Suppressor macrophage (primary cell): ENCODE data around the gene CIDEA.

Experiments
- DNase-seq, 4 experiments: peaks; one replicate each; pipeline ENCODE4 v3.0.0-alpha.2; 2020 to 2022

CIDEA gene

GRCh38 chr18:12321333-12321732 lies 67.2 kb downstream of the CIDEA start:
- DNase-seq = no peak

- no peak for DNase-seq
Observed at GRCh38 chr18:12324991-12325725, 71.0 kb downstream of the CIDEA start.

GRCh38 chr18:12325726-12326245 lies 71.6 kb downstream of the CIDEA start:
- no peak for DNase-seq

DNA sequence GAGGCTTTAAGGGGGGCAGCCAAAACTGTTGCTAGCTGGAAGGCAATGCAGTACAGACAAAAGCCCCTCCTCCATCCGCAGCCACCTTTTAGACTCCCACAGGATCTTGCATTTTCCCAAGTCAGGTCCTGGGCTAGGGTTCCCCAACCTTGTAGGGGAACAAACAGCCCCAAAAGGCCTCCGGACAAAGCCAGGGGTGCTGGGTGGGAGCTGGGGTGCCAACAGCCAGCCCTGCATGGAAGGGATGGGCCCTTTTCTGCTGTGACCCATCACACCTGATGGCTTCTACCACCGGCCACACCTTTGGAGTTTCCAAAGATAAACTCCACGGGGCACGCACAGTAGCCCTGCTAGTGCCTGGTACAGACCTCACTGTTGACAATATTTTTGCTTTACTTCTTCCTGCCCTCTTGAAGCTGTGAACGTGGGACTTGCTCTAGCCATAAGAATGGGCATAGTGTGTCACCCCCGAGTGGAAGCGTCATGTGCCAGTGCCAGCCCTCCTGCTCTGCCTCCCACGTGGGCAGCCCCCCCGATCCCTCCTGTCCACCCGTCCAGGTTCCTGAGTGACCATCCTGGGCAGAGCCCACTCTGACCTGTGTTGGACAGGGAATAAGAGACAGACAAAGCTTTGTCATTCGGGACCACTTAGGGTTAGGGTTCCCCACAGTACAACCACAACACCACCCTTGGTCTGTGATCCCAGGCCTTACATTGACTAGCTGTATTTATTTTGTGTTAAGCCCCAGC lies 72.7 kb downstream of the CIDEA start:
- no peak for DNase-seq
